RWPE2 (cell line): Measurements from ENCODE around the gene AGBL5.

ENCODE experiments used
- ATAC-seq: fragments of 200-7000 bp; cut with Tn5 transposase; 3 replicates; pipeline ENCODE4 v1.9.1; 2021; ENCODE audit warnings: low read depth
- DNase-seq: peaks from one replicate; pipeline ENCODE4 v3.0.0-alpha.2; 2020; ENCODE audit warnings: low spot score
- H3K27ac ChIP-seq: fragments of 450-650 bp; 2 replicates; pipeline ENCODE4 v1.5.1; 2017; ENCODE audit warnings: mild to moderate bottlenecking; ENCODE audit not compliant: poor library complexity, severe bottlenecking
- H3K27me3 ChIP-seq: fragments of 250-450 bp; sonication (Bioruptor Pico); 2 replicates; pipeline ENCODE4 v1.5.1; 2021; ENCODE audit warnings: mild to moderate bottlenecking, moderate library complexity; ENCODE audit not compliant: insufficient read depth, poor library complexity, severe bottlenecking
- H3K36me3 ChIP-seq: fragments of 250-450 bp; sonication (Bioruptor Pico); 2 replicates; pipeline ENCODE4 v1.5.1; 2020; ENCODE audit warnings: low read depth, mild to moderate bottlenecking, moderate library complexity
- H3K4me1 ChIP-seq: fragments of 250-450 bp; sonication (Bioruptor Pico); 2 replicates; pipeline ENCODE4 v1.5.1; 2021; ENCODE audit warnings: mild to moderate bottlenecking, moderate library complexity; ENCODE audit not compliant: insufficient read depth, poor library complexity, severe bottlenecking
- H3K4me3 ChIP-seq: fragments of 250-450 bp; sonication (Bioruptor Pico); 2 replicates; pipeline ENCODE4 v1.5.1; 2021; ENCODE audit warnings: mild to moderate bottlenecking, moderate library complexity; ENCODE audit not compliant: severe bottlenecking
- H3K9me3 ChIP-seq: fragments of 250-450 bp; sonication (Bioruptor Pico); 2 replicates; pipeline ENCODE4 v1.5.1; 2021; ENCODE audit warnings: mild to moderate bottlenecking, moderate library complexity; ENCODE audit not compliant: severe bottlenecking
- TF ChIP-seq, protein P1 (sequence below): fragments of 450-650 bp; IDR thresholded peaks from one replicate; pipeline ENCODE4 v1.5.1; 2017; ENCODE audit warnings: mild to moderate bottlenecking, moderate library complexity; ENCODE audit not compliant: poor library complexity, severe bottlenecking

The AGBL5 gene

DNA sequence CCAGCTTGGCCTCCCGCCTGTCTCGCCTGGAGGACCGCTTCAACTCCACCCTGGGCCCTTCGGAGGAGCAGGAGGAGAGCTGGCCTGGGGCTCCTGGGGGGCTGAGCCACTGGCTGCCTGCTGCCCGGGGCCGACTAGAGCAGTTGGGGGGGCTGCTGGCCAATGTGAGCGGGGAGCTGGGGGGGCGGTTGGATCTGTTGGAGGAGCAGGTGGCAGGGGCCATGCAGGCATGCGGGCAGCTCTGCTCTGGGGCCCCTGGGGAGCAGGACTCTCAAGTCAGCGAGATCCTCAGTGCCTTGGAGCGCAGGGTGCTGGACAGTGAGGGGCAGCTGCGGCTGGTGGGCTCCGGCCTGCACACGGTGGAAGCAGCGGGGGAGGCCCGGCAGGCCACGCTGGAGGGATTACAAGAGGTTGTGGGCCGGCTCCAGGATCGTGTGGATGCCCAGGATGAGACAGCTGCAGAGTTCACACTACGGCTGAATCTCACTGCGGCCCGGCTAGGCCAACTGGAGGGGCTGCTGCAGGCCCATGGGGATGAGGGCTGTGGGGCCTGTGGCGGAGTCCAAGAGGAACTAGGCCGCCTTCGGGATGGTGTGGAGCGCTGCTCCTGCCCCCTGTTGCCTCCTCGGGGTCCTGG lies 31.4 kb downstream of the AGBL5 start:
- Histone ChIP-seq H3K36me3 (no peaks in the 10 kb centered on the region), H3K9me3 (no peaks in the 10 kb centered on the region), H3K27ac (no peak overlapping the region), H3K4me3 (no peak overlapping the region), H3K27me3 (no peaks in the 10 kb centered on the region), H3K4me1 (peaks cover 4% of the 10 kb centered on the region)
- TF ChIP-seq, protein P1, sequence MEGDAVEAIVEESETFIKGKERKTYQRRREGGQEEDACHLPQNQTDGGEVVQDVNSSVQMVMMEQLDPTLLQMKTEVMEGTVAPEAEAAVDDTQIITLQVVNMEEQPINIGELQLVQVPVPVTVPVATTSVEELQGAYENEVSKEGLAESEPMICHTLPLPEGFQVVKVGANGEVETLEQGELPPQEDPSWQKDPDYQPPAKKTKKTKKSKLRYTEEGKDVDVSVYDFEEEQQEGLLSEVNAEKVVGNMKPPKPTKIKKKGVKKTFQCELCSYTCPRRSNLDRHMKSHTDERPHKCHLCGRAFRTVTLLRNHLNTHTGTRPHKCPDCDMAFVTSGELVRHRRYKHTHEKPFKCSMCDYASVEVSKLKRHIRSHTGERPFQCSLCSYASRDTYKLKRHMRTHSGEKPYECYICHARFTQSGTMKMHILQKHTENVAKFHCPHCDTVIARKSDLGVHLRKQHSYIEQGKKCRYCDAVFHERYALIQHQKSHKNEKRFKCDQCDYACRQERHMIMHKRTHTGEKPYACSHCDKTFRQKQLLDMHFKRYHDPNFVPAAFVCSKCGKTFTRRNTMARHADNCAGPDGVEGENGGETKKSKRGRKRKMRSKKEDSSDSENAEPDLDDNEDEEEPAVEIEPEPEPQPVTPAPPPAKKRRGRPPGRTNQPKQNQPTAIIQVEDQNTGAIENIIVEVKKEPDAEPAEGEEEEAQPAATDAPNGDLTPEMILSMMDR = no peak
- DNase-seq (no peak), ATAC-seq (no peak)

DNA sequence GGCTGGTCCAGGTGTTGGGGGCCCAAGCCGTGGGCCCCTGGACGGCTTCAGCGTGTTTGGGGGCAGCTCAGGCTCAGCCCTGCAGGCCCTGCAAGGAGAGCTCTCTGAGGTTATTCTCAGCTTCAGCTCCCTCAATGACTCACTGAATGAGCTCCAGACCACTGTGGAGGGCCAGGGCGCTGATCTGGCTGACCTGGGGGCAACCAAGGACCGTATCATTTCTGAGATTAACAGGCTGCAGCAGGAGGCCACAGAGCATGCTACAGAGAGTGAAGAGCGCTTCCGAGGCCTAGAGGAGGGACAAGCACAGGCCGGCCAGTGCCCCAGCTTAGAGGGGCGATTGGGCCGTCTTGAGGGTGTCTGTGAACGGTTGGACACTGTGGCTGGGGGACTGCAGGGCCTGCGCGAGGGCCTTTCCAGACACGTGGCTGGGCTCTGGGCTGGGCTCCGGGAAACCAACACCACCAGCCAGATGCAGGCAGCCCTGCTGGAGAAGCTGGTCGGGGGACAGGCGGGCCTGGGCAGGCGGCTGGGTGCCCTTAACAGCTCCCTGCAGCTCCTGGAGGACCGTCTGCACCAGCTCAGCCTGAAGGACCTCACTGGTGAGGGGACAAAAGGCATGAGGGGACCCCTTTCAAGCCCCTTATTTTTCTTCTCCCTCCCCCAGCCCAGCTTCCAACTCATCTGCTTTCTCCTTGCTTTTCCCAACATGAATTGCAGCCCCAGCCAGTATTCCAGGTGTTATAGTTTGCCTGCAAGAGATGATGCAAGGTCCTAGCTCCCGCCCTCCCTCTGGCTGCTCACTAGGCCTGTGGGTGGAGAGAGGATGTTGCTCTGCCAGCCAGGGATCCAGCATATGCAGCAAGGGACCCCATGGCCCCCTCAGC lies 32.2 kb downstream of the AGBL5 start:
- Histone ChIP-seq H3K9me3 (no peaks in the 10 kb centered on the region), H3K27me3 (no peaks in the 10 kb centered on the region), H3K4me3 (no peak overlapping the region), H3K4me1 (peaks cover 4% of the 10 kb centered on the region), H3K36me3 (no peaks in the 10 kb centered on the region), H3K27ac (no peak overlapping the region)
- no peak for ATAC-seq
- DNase-seq = no peak
- TF ChIP-seq, protein P1 = no peak

DNA sequence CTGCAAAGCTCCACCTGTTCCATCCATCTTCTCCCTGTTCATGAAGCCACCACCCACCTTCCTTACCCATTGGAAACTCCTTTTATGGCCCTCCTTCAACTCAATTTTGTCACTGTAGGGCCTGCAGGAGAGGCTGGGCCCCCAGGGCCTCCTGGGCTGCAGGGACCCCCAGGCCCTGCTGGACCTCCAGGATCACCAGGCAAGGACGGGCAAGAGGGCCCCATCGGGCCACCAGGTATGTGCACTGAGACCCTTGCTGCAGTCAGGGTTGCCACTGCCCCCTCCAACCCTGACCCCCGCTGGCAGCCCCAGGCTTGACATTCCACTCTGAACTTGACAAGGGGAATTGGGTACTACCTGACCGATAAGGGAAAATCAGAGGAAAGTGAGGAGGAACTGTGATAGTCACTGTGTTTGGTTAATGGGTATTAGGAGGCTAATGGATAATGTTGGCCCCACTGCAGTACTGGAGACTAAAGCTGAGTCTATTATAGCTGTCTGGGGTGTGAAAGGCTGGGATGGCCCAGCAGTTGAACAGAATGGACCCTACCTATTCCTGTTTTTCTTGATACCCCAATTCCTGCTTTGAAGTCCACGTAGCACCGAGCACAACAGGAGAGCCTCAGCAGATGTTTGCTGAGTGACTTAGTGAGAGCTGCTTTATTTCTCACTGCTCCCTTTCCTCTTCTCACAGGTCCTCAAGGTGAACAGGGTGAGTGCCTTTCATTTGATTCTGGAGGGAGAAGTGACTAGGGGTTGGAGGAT lies 33.0 kb downstream of the AGBL5 start:
- DNase-seq (no peak), ATAC-seq (no peak)
- Histone ChIP-seq H3K4me3 (no peak overlapping the region), H3K36me3 (no peaks in the 10 kb centered on the region), H3K9me3 (no peaks in the 10 kb centered on the region), H3K4me1 (peaks cover 4% of the 10 kb centered on the region), H3K27me3 (no peaks in the 10 kb centered on the region), H3K27ac (no peak overlapping the region)
- TF ChIP-seq, protein P1 = no peak

DNA sequence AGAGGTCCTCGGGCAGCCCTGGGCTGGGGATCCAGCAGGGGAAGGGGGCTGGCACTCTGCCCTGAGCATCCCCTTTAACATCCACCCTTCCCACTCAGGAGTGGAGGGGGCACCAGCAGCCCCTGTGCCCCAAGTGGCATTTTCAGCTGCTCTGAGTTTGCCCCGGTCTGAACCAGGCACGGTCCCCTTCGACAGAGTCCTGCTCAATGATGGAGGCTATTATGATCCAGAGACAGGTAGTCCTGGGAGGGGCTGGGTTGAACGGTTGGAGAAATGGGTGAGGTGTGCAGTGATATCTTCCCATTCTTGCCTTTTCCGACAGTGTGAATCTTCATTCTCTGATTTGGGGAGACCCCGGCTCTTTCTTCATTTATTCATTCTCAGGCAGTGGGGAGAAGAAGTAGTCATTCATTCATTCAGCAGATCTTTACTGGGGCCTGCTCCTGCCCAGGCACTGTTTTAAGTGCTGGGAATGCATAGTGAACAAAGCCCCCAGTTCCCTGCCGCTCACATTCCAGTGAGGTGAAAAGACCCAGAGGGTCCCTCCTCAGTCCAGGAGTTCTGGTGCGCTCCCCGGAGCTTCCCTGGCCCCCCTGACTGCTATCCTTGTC lies 33.7 kb downstream of the AGBL5 start:
- TF ChIP-seq, protein P1 = no peak
- Histone ChIP-seq H3K4me3 (peak overlapping the region; percentile 53), H3K36me3 (no peaks in the 10 kb centered on the region), H3K27ac (peak overlapping the region; percentile 47), H3K9me3 (no peaks in the 10 kb centered on the region), H3K27me3 (no peaks in the 10 kb centered on the region), H3K4me1 (peaks cover 4% of the 10 kb centered on the region)
- DNase-seq (no peak), ATAC-seq (no peak)
